Lower leg skin (tissue), 4 donors: ENCODE measurements around the gene MYO18B. TPM values are rescaled to one million over a fixed set of nuclear protein-coding genes. Genes with fewer than 3 reads are reported as not detected.

ENCODE experiments used
- DNase-seq, 2 donors: peaks; one replicate each; pipeline ENCODE4 v3.0.0-alpha.2; 2019; ENCODE audit warnings: low spot score in 2 of 2
- H3K4me3 ChIP-seq: fragments of 200-600 bp; sonication (generic); 2 replicates; pipeline ENCODE4 v1.5.1; 2017; ENCODE audit warnings: mild to moderate bottlenecking, low read depth; ENCODE audit not compliant: poor library complexity, severe bottlenecking
- CTCF ChIP-seq, 3 donors: fragments of 450-650 bp; IDR thresholded peaks; one replicate each; pipeline ENCODE4 v1.5.1; 2016; ENCODE audit warnings: antibody characterized with exemption in 3 of 3, mild to moderate bottlenecking in 3 of 3, moderate library complexity in 2 of 3
- POLR2A ChIP-seq, 2 donors: fragments of 450-650 bp; IDR thresholded peaks; one replicate each; pipeline ENCODE4 v1.6.1; 2016 to 2017; ENCODE audit warnings: antibody characterized with exemption in 2 of 2, mild to moderate bottlenecking in 1 of 2, moderate library complexity in 1 of 2
- WGBS, 2 donors: methylation state at CpG; one replicate each; pipeline ENCODE4 v1.1.5; 2018; 5-methylcytosine and 5-hydroxymethylcytosine counted together
- intact Hi-C: fragments of 100-400 bp; cut with DNase I; formaldehyde crosslinking; loops from one replicate; pipeline ENCODE4 v1.15.0; 2023; ENCODE audit warnings: low total_unique reads
- total RNA-seq, 4 donors: library from RNA; depleted of rRNA; stranded (reverse); fragments of >200 nt; gene quantifications; one replicate each; pipeline ENCODE4 v1.1.0, GENCODE V29; 2016

MYO18B gene
- total RNA-seq, 4 donors from 2014 or later = 1.5 to 3.4 TPM; not detected in 2

- intact Hi-C loops = no loop called here
- no peak for DNase-seq
- H3K4me3 ChIP-seq = no peak overlapping the region
- WGBS, 2 donors = 86 to 89% methylated on average over 4 of the region's 4 CpGs
- TF ChIP-seq POLR2A (IDR thresholded peaks at IDR 0.05) (no peak), CTCF (IDR thresholded peaks at IDR 0.05) (no peak)
These were observed 2.7 kb downstream of the MYO18B start for GRCh38 chr22:25744694-25745093.

- no peak for DNase-seq
- no peak overlapping the region for H3K4me3 ChIP-seq
- TF ChIP-seq CTCF (IDR thresholded peaks at IDR 0.05) = no peak
- no peak for TF ChIP-seq POLR2A (IDR thresholded peaks at IDR 0.05)
- 67 to 84% methylated on average over 7 of the region's 7 CpGs for WGBS, 2 donors
- intact Hi-C loops = no loop called here
These were observed 3.5 kb downstream of the MYO18B start for GRCh38 chr22:25745341-25746011.

- TF ChIP-seq CTCF (IDR thresholded peaks at IDR 0.05) (no peak), POLR2A (IDR thresholded peaks at IDR 0.05) (no peak)
- 0 to 55% methylated on average over 1 of the region's 1 CpG for WGBS, 2 donors
- intact Hi-C loops = no loop called here
- no peak for DNase-seq
- no peak overlapping the region for H3K4me3 ChIP-seq
These were observed 4.0 kb downstream of the MYO18B start for GRCh38 chr22:25746012-25746373.

- intact Hi-C loops = no loop called here
- DNase-seq = no peak
- WGBS, 2 donors = 61 to 72% methylated on average over 8 of the region's 8 CpGs
- TF ChIP-seq POLR2A (IDR thresholded peaks at IDR 0.05) (no peak), CTCF (IDR thresholded peaks at IDR 0.05) (no peak)
- no peak overlapping the region for H3K4me3 ChIP-seq
These were observed 5.4 kb downstream of the MYO18B start for GRCh38 chr22:25747245-25747944.

- no peak overlapping the region for H3K4me3 ChIP-seq
- no peak for TF ChIP-seq CTCF (IDR thresholded peaks at IDR 0.05)
- TF ChIP-seq POLR2A (IDR thresholded peaks at IDR 0.05) = no peak
- no peak for DNase-seq
- intact Hi-C loops = no loop called here
- 79 to 88% methylated on average over 5 of the region's 5 CpGs for WGBS, 2 donors
These were observed 6.2 kb downstream of the MYO18B start for GRCh38 chr22:25748140-25748539.
